Neural cell (in vitro differentiated cells): ENCODE results near the gene SLC6A4.

Experiments
- EZH2 ChIP-seq: fragments of 200-600, 300-800 bp; shearing (Covaris generic), sonication (generic); IDR thresholded peaks from 2 replicates; pipeline ENCODE4 v1.6.1; 2014; ENCODE audit warnings: antibody characterized with exemption, low read length, borderline replicate concordance, mild to moderate bottlenecking; ENCODE audit not compliant: insufficient read depth, poor library complexity, severe bottlenecking
- TF ChIP-seq, protein P1 (sequence below): fragments of 450-650 bp; IDR thresholded peaks from 2 replicates; pipeline ENCODE4 v1.5.1; 2014; ENCODE audit warnings: antibody characterized with exemption, mild to moderate bottlenecking, moderate library complexity; ENCODE audit not compliant: poor library complexity, severe bottlenecking

DNA sequence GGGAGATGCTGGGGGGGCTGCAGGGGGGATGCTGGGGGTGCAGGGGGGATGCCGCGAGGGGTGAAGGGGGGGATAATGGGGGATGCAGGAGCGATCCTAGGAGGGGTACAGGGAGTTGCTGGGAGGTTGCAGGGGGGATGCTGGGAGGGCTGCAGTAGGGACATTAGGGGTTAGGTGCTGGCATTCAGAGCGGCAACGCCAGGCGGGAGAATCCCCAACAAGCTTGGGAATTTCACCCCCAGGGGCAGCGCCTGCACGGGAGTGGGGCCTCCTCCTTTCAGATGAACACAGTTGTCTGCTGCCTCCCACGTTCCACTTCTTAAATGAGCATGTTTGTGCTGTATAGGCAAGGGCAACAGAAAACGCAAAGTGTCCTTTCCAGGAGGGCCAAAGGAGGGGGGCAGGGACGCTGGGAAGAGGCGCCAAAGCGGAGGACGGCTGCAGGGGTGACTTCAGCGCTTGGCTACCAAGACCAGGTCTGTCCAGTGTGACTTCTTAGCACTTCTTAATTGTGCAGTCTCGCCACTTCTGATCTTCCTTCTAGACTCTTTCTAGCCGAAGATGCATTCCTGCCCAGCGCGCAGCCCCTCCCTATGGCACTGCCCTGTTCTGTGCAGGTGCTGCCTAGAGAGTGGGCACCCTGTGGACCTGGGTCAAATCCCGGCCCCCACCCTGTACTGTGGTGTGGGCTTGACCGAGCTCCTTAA is 2.0 kb upstream of the SLC6A4 start:
- TF ChIP-seq, protein P1, sequence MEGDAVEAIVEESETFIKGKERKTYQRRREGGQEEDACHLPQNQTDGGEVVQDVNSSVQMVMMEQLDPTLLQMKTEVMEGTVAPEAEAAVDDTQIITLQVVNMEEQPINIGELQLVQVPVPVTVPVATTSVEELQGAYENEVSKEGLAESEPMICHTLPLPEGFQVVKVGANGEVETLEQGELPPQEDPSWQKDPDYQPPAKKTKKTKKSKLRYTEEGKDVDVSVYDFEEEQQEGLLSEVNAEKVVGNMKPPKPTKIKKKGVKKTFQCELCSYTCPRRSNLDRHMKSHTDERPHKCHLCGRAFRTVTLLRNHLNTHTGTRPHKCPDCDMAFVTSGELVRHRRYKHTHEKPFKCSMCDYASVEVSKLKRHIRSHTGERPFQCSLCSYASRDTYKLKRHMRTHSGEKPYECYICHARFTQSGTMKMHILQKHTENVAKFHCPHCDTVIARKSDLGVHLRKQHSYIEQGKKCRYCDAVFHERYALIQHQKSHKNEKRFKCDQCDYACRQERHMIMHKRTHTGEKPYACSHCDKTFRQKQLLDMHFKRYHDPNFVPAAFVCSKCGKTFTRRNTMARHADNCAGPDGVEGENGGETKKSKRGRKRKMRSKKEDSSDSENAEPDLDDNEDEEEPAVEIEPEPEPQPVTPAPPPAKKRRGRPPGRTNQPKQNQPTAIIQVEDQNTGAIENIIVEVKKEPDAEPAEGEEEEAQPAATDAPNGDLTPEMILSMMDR, result no peak
- no peak for TF ChIP-seq EZH2
